Mononuclear cell (primary cell): ENCODE results near the gene CGREF1. TPM values are rescaled to one million over a fixed set of nuclear protein-coding genes. Genes with fewer than 3 reads are reported as not detected.

Experiments used
- H3K27me3 ChIP-seq: 2 replicates; pipeline ENCODE4 v1.6.0; 2011; ENCODE audit warnings: low read length, control low read depth; ENCODE audit not compliant: insufficient read depth
- H3K4me1 ChIP-seq: 2 replicates; pipeline ENCODE4 v1.5.1; 2011; ENCODE audit warnings: mild to moderate bottlenecking, low read length, control low read depth; ENCODE audit not compliant: insufficient read depth
- H3K4me3 ChIP-seq: 2 replicates; pipeline ENCODE4 v1.5.1; 2011; ENCODE audit warnings: mild to moderate bottlenecking, low read length, moderate library complexity
- H3K9me3 ChIP-seq: 2 replicates; pipeline ENCODE4 v1.5.1; 2011; ENCODE audit warnings: low read depth, mild to moderate bottlenecking, control low read depth, low read length
- total RNA-seq: library from RNA; depleted of rRNA; stranded (reverse); fragments of >200 nt; gene quantifications from one replicate; pipeline ENCODE4 v1.2.3, GENCODE V29; 2012

CGREF1 gene
- total RNA-seq, 1 donor, result 0.10 TPM

- no peaks in the 10 kb centered on the region for H3K27me3 ChIP-seq
- no peaks in the 10 kb centered on the region for H3K9me3 ChIP-seq
- H3K4me3 ChIP-seq, result no peak within 1 kb of the TSS
- H3K4me1 ChIP-seq, result no peaks in the 10 kb centered on the region
Observed at GRCh38 chr2:27148801-27149439, 30.0 kb upstream of the CGREF1 start, which contains the start of gene TCF23. Gene TCF23 (plus strand): TSS chr2:27149004. CDS start chr2:27149134, 130 bp downstream.

- no peaks in the 10 kb centered on the region for H3K4me1 ChIP-seq
- no peak overlapping the region for H3K4me3 ChIP-seq
- no peaks in the 10 kb centered on the region for H3K9me3 ChIP-seq
- H3K27me3 ChIP-seq, result no peaks in the 10 kb centered on the region
Observed at GRCh38 chr2:27147935-27148334, 29.0 kb upstream of the CGREF1 start.

GRCh38 chr2:27145682-27146081, 26.8 kb upstream of the CGREF1 start:
- Histone ChIP-seq H3K4me3 (no peak overlapping the region), H3K4me1 (no peaks in the 10 kb centered on the region), H3K9me3 (no peaks in the 10 kb centered on the region), H3K27me3 (no peaks in the 10 kb centered on the region)

- no peaks in the 10 kb centered on the region for H3K27me3 ChIP-seq
- H3K4me1 ChIP-seq, result no peaks in the 10 kb centered on the region
- H3K9me3 ChIP-seq, result no peaks in the 10 kb centered on the region
- no peak overlapping the region for H3K4me3 ChIP-seq
Observed at GRCh38 chr2:27143285-27143684, 24.4 kb upstream of the CGREF1 start.

GRCh38 chr2:27139310-27139709, 20.4 kb upstream of the CGREF1 start, which contains the start of gene PRR30:
Gene PRR30 (minus strand): TSS chr2:27139410. CDS start chr2:27138329, 1,081 bp downstream.
- Histone ChIP-seq H3K27me3 (no peaks in the 10 kb centered on the region), H3K4me1 (peaks cover 5% of the 10 kb centered on the region), H3K4me3 (no peak within 1 kb of the TSS), H3K9me3 (no peaks in the 10 kb centered on the region)

- no peak overlapping the region for H3K4me3 ChIP-seq
- H3K4me1 ChIP-seq, result peaks cover 13% of the 10 kb centered on the region
- H3K9me3 ChIP-seq, result no peaks in the 10 kb centered on the region
- H3K27me3 ChIP-seq, result no peaks in the 10 kb centered on the region
Observed at GRCh38 chr2:27138111-27138510, 19.2 kb upstream of the CGREF1 start.

- H3K4me1 ChIP-seq, result peaks cover 18% of the 10 kb centered on the region
- H3K4me3 ChIP-seq, result no peak overlapping the region
- no peaks in the 10 kb centered on the region for H3K9me3 ChIP-seq
- H3K27me3 ChIP-seq, result no peaks in the 10 kb centered on the region
Observed at GRCh38 chr2:27137322-27137935, 18.5 kb upstream of the CGREF1 start.

- Histone ChIP-seq H3K9me3 (no peaks in the 10 kb centered on the region), H3K4me3 (no peak overlapping the region), H3K4me1 (peaks cover 18% of the 10 kb centered on the region), H3K27me3 (no peaks in the 10 kb centered on the region)
Observed at GRCh38 chr2:27136751-27137150, 17.8 kb upstream of the CGREF1 start.

GRCh38 chr2:27135478-27135955, 16.6 kb upstream of the CGREF1 start:
- peaks cover 18% of the 10 kb centered on the region for H3K4me1 ChIP-seq
- H3K4me3 ChIP-seq, result no peak overlapping the region
- no peaks in the 10 kb centered on the region for H3K9me3 ChIP-seq
- no peaks in the 10 kb centered on the region for H3K27me3 ChIP-seq

GRCh38 chr2:27134781-27135477, 16.0 kb upstream of the CGREF1 start:
- no peaks in the 10 kb centered on the region for H3K27me3 ChIP-seq
- H3K4me1 ChIP-seq, result peaks cover 18% of the 10 kb centered on the region
- no peaks in the 10 kb centered on the region for H3K9me3 ChIP-seq
- H3K4me3 ChIP-seq, result peak overlapping the region; percentile 95

GRCh38 chr2:27133905-27134780, 15.2 kb upstream of the CGREF1 start, which contains the start of gene PREB:
Gene PREB (minus strand): TSS chr2:27134636. CDS start chr2:27134421, 215 bp downstream.
- H3K9me3 ChIP-seq, result no peaks in the 10 kb centered on the region
- H3K4me3 ChIP-seq, result peak within 1 kb of the TSS; percentile 95
- H3K4me1 ChIP-seq, result peaks cover 18% of the 10 kb centered on the region
- no peaks in the 10 kb centered on the region for H3K27me3 ChIP-seq

- no peaks in the 10 kb centered on the region for H3K9me3 ChIP-seq
- no peaks in the 10 kb centered on the region for H3K27me3 ChIP-seq
- H3K4me3 ChIP-seq, result peak overlapping the region; percentile 95
- peaks cover 18% of the 10 kb centered on the region for H3K4me1 ChIP-seq
Observed at GRCh38 chr2:27133195-27133875, 14.4 kb upstream of the CGREF1 start.

GRCh38 chr2:27131429-27131828, 12.5 kb upstream of the CGREF1 start:
- Histone ChIP-seq H3K4me1 (peaks cover 18% of the 10 kb centered on the region), H3K27me3 (no peaks in the 10 kb centered on the region), H3K9me3 (no peaks in the 10 kb centered on the region), H3K4me3 (no peak overlapping the region)

- Histone ChIP-seq H3K4me1 (peaks cover 18% of the 10 kb centered on the region), H3K4me3 (no peak overlapping the region), H3K27me3 (no peaks in the 10 kb centered on the region), H3K9me3 (no peaks in the 10 kb centered on the region)
Observed at GRCh38 chr2:27130396-27130795, 11.5 kb upstream of the CGREF1 start.
